HepG2 (cell line): ENCODE data around the gene CDH13. TPM values are rescaled to one million over a fixed set of nuclear protein-coding genes. Genes with fewer than 3 reads are reported as not detected.

Experiments used
- CBX5 ChIP-seq: sonication (generic); formaldehyde crosslinking; IDR thresholded peaks from 2 replicates; pipeline ENCODE4 v1.4.0; 2020; ENCODE audit warnings: missing genetic modification reagents, borderline replicate concordance
- FOXO1 ChIP-seq: sonication (generic); formaldehyde crosslinking; IDR thresholded peaks from 2 replicates; pipeline ENCODE4 v1.4.0; 2020; ENCODE audit warnings: missing genetic modification reagents
- KAT7 ChIP-seq: IDR thresholded peaks from 2 replicates; pipeline ENCODE4 v1.6.1; 2018; ENCODE audit warnings: borderline replicate concordance, missing compliant biosample characterization
- MXD3 ChIP-seq: IDR thresholded peaks from 2 replicates; pipeline ENCODE4 v1.6.1; 2016; ENCODE audit warnings: mild to moderate bottlenecking, missing biosample characterization, missing genetic modification reagents
- NFATC3 ChIP-seq: sonication (generic); formaldehyde crosslinking; IDR thresholded peaks from 2 replicates; pipeline ENCODE4 v1.5.1; 2020; ENCODE audit warnings: mild to moderate bottlenecking, missing genetic modification reagents
- PHF20 ChIP-seq: sonication (generic); formaldehyde crosslinking; IDR thresholded peaks from 2 replicates; pipeline ENCODE4 v1.5.0; 2020; ENCODE audit warnings: mild to moderate bottlenecking, missing genetic modification reagents
- SATB2 ChIP-seq: sonication (generic); formaldehyde crosslinking; IDR thresholded peaks from 2 replicates; pipeline ENCODE4 v1.5.0; 2020; ENCODE audit warnings: missing genetic modification reagents
- ZBTB26 ChIP-seq: IDR thresholded peaks from 2 replicates; pipeline ENCODE4 v1.6.1; 2016; ENCODE audit warnings: missing compliant biosample characterization, missing genetic modification reagents, borderline replicate concordance
- ZKSCAN5 ChIP-seq: sonication (generic); formaldehyde crosslinking; IDR thresholded peaks from 2 replicates; pipeline ENCODE4 v1.5.1; 2020; ENCODE audit warnings: mild to moderate bottlenecking, missing genetic modification reagents
- ZNF225 ChIP-seq: sonication (generic); formaldehyde crosslinking; IDR thresholded peaks from 2 replicates; pipeline ENCODE4 v1.4.0; 2020; ENCODE audit warnings: mild to moderate bottlenecking, missing genetic modification reagents
- ZNF256 ChIP-seq: sonication (generic); formaldehyde crosslinking; conservative IDR thresholded peaks from 2 replicates; pipeline ENCODE4 v1.4.0; 2020; ENCODE audit warnings: missing genetic modification reagents
- ZNF660 ChIP-seq: sonication (generic); formaldehyde crosslinking; IDR thresholded peaks from 2 replicates; pipeline ENCODE4 v1.5.1; 2020; ENCODE audit warnings: mild to moderate bottlenecking, low read depth, missing genetic modification reagents, borderline replicate concordance
- ZSCAN20 ChIP-seq: sonication (generic); formaldehyde crosslinking; IDR thresholded peaks from 2 replicates; pipeline ENCODE4 v1.4.0; 2020; ENCODE audit warnings: missing genetic modification reagents, mild to moderate bottlenecking, borderline replicate concordance
- ZSCAN5A ChIP-seq: sonication (generic); formaldehyde crosslinking; IDR thresholded peaks from 2 replicates; pipeline ENCODE4 v1.8.0; 2022; ENCODE audit warnings: mild to moderate bottlenecking, missing genetic modification reagents, borderline replicate concordance
- polyA plus RNA-seq, 8 experiments: library from polyadenylated mRNA; depleted of rRNA in 3 of 8; stranded (reverse) in 7 of 8; unstranded in 1 of 8; fragments of >200 nt; fragmentation: Illumina TruSeq in 4 of 8; extraction: Trizol in 4 of 8; gene quantifications; 2 replicates each; pipeline versions ENCODE4 v1.2.1 to v1.2.3, GENCODE V29; 2011 to 2016; ENCODE audit warnings: low read depth in 4 of 8, missing spikeins in 1 of 8, mixed read lengths in 1 of 8; ENCODE audit not compliant: insufficient read depth in 1 of 8
- total RNA-seq, 5 experiments: library from RNA; depleted of rRNA; stranded (reverse); fragments of >200 nt; fragmentation: Illumina TruSeq; extraction: Trizol; gene quantifications; 2 replicates each; pipeline ENCODE4 v1.2.3, GENCODE V29; 2016; ENCODE audit warnings: low read depth in 1 of 5
- TF ChIP-seq, protein P1 (sequence below): sonication (generic); formaldehyde crosslinking; IDR thresholded peaks from 2 replicates; pipeline ENCODE4 v1.4.0; 2020; ENCODE audit warnings: missing genetic modification reagents
- TF ChIP-seq, protein P2 (sequence below): IDR thresholded peaks from 2 replicates; pipeline ENCODE4 v1.6.1; 2016; ENCODE audit warnings: mild to moderate bottlenecking
- TF ChIP-seq, protein P3 (sequence below), 2 experiments: sonication (generic) in 1 of 2; formaldehyde crosslinking in 1 of 2; IDR thresholded peaks; 2 replicates each; pipeline versions ENCODE4 v1.4.0 to v1.6.1; 2018 to 2020; ENCODE audit warnings: missing genetic modification reagents in 2 of 2, borderline replicate concordance in 1 of 2, low read depth in 1 of 2, mild to moderate bottlenecking in 1 of 2, missing biosample characterization in 1 of 2
- TF ChIP-seq, protein P4 (sequence below): IDR thresholded peaks from 2 replicates; pipeline ENCODE4 v1.6.1; 2016; ENCODE audit warnings: low read depth, control low read depth

Gene CDH13
- total and polyA plus RNA-seq, 2 of the 13 experiments (the other 11 are each of a cell fraction or from before 2014, with no cell fraction given), result not detected

- TF ChIP-seq, protein P1, sequence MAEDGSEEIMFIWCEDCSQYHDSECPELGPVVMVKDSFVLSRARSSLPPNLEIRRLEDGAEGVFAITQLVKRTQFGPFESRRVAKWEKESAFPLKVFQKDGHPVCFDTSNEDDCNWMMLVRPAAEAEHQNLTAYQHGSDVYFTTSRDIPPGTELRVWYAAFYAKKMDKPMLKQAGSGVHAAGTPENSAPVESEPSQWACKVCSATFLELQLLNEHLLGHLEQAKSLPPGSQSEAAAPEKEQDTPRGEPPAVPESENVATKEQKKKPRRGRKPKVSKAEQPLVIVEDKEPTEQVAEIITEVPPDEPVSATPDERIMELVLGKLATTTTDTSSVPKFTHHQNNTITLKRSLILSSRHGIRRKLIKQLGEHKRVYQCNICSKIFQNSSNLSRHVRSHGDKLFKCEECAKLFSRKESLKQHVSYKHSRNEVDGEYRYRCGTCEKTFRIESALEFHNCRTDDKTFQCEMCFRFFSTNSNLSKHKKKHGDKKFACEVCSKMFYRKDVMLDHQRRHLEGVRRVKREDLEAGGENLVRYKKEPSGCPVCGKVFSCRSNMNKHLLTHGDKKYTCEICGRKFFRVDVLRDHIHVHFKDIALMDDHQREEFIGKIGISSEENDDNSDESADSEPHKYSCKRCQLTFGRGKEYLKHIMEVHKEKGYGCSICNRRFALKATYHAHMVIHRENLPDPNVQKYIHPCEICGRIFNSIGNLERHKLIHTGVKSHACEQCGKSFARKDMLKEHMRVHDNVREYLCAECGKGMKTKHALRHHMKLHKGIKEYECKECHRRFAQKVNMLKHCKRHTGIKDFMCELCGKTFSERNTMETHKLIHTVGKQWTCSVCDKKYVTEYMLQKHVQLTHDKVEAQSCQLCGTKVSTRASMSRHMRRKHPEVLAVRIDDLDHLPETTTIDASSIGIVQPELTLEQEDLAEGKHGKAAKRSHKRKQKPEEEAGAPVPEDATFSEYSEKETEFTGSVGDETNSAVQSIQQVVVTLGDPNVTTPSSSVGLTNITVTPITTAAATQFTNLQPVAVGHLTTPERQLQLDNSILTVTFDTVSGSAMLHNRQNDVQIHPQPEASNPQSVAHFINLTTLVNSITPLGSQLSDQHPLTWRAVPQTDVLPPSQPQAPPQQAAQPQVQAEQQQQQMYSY (CRISPR knock-in tag), result no peak
- TF ChIP-seq SATB2 (CRISPR knock-in tag) (0 out of 2 replicates have a peak, but pooled peaks have one; percentile 72), KAT7 (no peak), MXD3 (CRISPR knock-in tag) (no peak; the same call in 1 of the 2 replicates), CBX5 (CRISPR knock-in tag) (no peak), ZSCAN20 (no peak), ZNF660 (CRISPR knock-in tag) (no peak), ZNF225 (CRISPR knock-in tag) (0 out of 2 replicates have a peak, but pooled peaks have one; percentile 32), FOXO1 (CRISPR knock-in tag) (no peak), ZSCAN5A (CRISPR knock-in tag) (0 out of 2 replicates have a peak, but pooled peaks have one; percentile 35), ZBTB26 (peak; percentile 49; the same call in 1 of the 2 replicates), ZNF256 (CRISPR knock-in tag) (no peak), ZKSCAN5 (CRISPR knock-in tag) (no peak), PHF20 (CRISPR knock-in tag) (no peak), NFATC3 (CRISPR knock-in tag) (no peak)
- TF ChIP-seq, protein P2, sequence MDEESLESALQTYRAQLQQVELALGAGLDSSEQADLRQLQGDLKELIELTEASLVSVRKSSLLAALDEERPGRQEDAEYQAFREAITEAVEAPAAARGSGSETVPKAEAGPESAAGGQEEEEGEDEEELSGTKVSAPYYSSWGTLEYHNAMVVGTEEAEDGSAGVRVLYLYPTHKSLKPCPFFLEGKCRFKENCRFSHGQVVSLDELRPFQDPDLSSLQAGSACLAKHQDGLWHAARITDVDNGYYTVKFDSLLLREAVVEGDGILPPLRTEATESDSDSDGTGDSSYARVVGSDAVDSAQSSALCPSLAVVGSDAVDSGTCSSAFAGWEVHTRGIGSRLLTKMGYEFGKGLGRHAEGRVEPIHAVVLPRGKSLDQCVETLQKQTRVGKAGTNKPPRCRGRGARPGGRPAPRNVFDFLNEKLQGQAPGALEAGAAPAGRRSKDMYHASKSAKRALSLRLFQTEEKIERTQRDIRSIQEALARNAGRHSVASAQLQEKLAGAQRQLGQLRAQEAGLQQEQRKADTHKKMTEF, result no peak
- TF ChIP-seq, protein P3, sequence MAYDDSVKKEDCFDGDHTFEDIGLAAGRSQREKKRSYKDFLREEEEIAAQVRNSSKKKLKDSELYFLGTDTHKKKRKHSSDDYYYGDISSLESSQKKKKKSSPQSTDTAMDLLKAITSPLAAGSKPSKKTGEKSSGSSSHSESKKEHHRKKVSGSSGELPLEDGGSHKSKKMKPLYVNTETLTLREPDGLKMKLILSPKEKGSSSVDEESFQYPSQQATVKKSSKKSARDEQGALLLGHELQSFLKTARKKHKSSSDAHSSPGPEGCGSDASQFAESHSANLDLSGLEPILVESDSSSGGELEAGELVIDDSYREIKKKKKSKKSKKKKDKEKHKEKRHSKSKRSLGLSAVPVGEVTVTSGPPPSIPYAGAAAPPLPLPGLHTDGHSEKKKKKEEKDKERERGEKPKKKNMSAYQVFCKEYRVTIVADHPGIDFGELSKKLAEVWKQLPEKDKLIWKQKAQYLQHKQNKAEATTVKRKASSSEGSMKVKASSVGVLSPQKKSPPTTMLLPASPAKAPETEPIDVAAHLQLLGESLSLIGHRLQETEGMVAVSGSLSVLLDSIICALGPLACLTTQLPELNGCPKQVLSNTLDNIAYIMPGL (CRISPR knock-in tag; IDR thresholded peaks at IDR 0.05; ENCODE audit: borderline replicate concordance in 1 of 2, low read depth in 1 of 2), result no peak
- TF ChIP-seq, protein P4, sequence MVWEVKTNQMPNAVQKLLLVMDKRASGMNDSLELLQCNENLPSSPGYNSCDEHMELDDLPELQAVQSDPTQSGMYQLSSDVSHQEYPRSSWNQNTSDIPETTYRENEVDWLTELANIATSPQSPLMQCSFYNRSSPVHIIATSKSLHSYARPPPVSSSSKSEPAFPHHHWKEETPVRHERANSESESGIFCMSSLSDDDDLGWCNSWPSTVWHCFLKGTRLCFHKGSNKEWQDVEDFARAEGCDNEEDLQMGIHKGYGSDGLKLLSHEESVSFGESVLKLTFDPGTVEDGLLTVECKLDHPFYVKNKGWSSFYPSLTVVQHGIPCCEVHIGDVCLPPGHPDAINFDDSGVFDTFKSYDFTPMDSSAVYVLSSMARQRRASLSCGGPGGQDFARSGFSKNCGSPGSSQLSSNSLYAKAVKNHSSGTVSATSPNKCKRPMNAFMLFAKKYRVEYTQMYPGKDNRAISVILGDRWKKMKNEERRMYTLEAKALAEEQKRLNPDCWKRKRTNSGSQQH, result 0 out of 2 replicates have a peak, but pooled peaks have one; percentile 72
Measured at GRCh38 chr16:83701494-83701893, 1074.7 kb downstream of the CDH13 start (continued).
